SIG-M5 (cell line): ENCODE data around the gene EFNB2.

Experiments used
- DNase-seq: peaks from one replicate; lab custom pipeline; 2025; lab: John Stamatoyannopoulos, UW

The EFNB2 gene

GRCh38 chr13:106535552-106536243 lies at the start of gene EFNB2:
TSS of gene EFNB2 (minus strand) at chr13:106535662. CDS start at chr13:106534964, 698 bp downstream.
- peak; percentile 42 for DNase-seq

DNA sequence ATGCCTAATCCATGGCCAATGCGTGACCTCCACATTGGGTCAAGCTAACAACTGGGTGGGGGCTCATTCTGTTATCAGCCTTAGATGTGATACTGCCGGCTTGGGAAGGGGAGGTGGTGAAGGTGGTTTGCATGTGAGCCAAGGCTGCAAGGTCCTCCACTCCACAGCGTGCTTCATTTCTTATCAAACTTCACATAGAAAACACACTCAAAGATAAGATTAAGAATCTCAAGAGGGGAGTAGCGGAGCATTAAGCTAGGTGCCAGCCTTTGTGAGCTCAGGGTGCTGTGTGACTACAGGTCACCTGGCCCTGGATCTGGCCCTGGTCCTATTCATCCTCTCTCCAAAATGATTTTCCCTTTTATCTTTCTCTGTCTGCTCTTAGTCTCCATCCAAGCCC lies 45.8 kb upstream of the EFNB2 start:
- no peak for DNase-seq

GRCh38 chr13:106575896-106576295 lies 40.4 kb upstream of the EFNB2 start:
- DNase-seq: no peak

- DNase-seq: no peak
These were observed 38.4 kb upstream of the EFNB2 start for GRCh38 chr13:106573868-106574267.

GRCh38 chr13:106573284-106573846 lies 37.9 kb upstream of the EFNB2 start:
- DNase-seq: no peak

DNA sequence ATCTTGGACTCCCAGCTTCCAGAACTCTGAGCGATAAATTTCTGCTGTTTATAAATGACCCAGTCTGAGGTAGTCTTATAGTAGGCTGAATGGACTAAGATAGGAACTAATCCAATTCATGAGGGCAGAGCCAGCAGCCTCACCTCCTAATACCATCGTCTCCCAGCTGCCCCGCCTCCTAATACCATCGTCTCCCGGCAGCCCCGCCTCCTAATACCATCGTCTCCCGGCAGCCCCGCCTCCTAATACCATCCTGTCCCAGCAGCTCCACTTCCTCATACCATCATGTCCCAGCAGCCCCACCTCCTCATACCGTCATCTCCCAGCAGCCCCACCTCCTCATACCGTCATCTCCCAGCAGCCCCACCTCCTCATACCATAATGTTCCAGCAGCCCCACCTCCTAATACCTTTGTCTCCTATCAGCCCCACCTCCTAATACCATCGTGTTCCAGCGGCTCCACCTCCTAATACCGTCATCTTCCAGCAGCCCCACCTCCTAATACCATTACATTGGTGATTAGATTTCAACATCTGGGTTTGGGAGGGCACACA lies 34.9 kb upstream of the EFNB2 start:
- DNase-seq: no peak

DNA sequence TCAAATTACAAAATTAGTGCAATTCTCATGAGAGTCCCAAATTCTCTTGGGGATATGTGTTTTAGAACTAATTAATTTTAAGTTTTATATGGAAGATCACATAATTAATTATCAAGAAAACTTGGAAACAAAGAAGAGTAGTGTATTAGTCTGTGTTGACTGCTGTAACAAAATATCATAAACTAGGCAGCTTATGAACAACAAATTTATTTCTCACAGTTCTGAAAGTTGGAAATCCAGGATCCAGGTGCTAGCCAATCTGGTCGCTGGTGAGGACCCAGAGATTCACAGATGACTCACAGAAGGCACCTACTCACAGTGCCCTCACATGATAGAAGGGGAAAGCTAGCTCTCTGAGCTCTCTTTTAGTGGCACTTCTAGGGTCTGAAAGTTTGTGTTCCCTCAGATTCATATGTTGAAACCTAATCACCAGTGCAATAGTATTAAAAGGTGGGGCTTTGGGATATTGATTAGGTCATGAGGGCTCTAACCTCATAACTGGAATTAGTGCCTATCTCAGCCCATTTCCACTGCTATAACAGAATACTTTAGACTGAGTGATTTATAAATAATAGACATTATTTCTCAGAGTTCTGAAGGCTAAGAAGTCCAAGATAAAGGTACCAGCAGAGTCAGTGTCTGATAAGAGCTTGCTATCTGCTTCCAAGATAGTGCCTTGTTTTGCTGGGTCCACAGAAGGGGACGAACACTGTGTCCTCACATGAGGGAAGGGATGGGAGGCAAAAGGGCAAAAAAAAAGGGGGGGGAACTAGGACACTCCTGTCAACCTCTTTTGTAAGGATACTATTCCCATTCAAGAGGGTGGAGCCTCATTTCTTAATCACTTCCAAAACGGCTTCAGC lies 34.0 kb upstream of the EFNB2 start:
- DNase-seq: no peak

- DNase-seq: no peak
These were observed 33.0 kb upstream of the EFNB2 start for GRCh38 chr13:106568299-106569003.

- peak; percentile 33 for DNase-seq
These were observed 32.2 kb upstream of the EFNB2 start, which contains the start of gene ARGLU1 for GRCh38 chr13:106567474-106568298. TSS of gene ARGLU1 (minus strand) at chr13:106568137. CDS start at chr13:106567919, 218 bp downstream.

GRCh38 chr13:106566641-106567473 lies 31.4 kb upstream of the EFNB2 start:
- DNase-seq: no peak

DNA sequence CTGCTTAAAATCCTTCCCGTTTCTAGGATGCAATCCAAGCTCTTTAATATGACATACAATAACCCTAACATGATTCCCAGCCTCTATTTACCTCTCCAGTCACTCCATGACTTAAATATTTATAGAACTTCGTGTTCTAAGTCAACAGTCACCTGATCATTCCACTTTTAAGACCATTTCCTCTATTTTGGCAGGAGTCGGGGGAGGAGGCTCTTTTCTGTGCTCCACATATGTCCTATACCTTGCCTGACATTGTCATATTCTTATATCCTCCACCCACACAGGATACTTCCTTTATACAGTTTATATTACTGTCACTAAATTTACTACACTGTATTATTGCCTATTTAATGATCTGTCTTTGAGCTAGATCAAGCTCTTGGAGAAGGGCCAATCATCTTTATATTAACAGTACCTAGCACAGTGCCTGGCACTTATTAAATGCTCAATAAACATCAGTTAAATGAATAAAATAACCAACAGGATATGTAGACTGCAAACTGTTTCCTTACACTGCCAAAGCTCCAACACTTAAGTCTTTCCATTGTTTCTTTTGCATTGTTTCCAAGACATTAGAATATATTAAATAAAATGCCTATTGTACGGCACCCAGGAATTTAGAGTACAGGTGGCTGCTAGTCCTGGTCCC lies 29.8 kb upstream of the EFNB2 start:
- DNase-seq: no peak

DNA sequence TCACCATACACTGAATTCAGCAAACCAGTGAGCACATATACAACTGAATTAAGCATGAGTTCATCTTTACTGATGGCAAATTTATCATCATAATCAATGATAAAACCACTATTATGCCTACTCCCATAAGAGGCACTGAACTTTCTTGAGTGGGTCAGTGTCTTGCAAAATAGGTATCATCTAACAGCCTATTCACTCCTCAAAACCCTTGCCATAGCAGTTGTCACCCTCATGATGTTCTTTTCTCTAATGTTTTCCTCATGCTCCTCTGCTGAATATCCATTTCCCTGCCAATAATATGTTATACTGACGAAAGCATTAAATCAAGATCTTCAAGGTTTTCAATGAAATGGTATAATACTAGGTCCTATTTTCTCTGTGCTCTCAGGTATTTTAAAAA lies 26.8 kb upstream of the EFNB2 start:
- DNase-seq: no peak

- no peak for DNase-seq
These were observed 26.2 kb upstream of the EFNB2 start for GRCh38 chr13:106561551-106562170.

GRCh38 chr13:106560821-106561220 lies 25.4 kb upstream of the EFNB2 start:
- no peak for DNase-seq

DNA sequence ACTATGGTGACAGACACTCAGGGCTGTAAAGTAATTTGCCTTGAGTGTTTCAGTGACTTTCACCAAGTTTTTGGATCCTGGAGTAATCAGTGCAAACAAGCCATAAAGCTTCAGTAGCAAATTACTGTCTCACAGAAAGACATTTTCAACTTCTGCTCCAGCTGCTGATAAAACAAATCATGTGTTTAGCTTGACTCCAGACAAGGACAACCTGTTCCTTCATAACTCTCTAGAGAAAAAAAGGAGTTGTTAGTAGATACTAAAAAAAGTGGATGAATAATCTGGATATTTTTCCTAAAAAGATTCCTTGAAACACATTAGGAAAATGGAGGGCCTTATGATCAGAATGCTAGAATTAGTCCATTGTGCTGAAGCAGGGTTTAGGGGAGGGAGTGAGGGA lies 23.1 kb upstream of the EFNB2 start:
- DNase-seq: no peak

DNA sequence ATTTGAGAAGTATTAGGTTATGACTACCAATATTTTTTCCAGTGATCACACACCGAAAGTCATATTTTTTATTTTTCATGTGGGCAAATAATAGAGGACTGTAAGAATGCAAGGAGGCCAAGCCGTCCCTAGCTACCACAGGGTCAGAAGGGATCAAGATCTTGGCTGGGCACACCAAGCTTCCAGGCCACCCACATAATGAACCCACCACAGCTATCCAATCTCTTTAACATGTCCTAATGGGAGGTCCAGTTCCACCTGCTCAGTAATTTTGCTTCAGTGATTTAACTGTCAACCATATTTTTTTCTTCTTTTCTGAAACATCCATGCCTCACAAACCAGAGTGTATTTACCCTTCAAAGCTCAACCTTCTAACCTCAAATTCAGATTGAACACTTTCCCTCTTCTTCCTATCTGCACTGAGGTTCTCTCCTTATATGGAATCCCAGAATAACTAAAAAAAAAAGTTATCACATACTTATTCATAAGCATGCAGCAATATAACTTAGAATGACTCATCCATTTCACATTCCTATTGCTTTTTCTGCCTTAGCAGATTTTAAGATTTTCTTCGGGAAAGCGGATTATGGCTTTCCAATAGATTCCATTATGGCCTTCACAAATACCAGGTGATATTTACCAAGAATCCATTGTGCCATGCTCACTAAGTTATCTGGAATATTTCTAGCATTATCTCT lies 20.3 kb upstream of the EFNB2 start:
- no peak for DNase-seq

DNA sequence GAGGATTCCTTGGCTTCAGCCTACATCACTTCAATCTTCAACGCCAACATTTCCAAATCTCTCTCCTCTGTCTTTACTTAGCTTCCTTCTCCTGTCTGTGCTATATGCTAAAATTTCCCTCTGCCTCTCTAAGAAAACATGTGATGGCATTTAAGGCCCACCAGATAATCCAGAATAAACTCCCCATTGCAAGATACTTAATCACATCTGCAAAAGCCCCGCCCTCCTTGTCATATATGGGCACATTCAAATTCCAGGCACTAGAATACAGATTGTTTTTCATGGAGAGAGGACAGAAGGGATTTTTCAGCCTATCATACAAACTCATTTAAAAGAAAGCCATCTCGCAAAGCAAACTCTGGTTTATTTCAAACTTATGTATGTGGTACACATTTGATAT lies 16.3 kb upstream of the EFNB2 start:
- DNase-seq: no peak

GRCh38 chr13:106551350-106551749 lies 15.9 kb upstream of the EFNB2 start:
- DNase-seq: no peak
